Measurements from ENCODE around the gene CRYGS. TPM values are rescaled to one million over a fixed set of nuclear protein-coding genes. Genes with fewer than 3 reads are reported as not detected.

The CRYGS gene
- total and polyA plus RNA-seq, 4 donors, result 1.2 to 5.8 (median 2.8) TPM

GRCh38 chr3:186582541-186582940 is 38.4 kb upstream of the CRYGS start:
- peaks cover 7 to 52% (median 29%) of the 10 kb centered on the region in 4 donors for H3K36me3 ChIP-seq (ENCODE audit: control insufficient read depth in 4 of 4, insufficient read depth in 4 of 4, low read length in 4 of 4)
- no peaks in the 10 kb centered on the region for H3K9me3 ChIP-seq (ENCODE audit: control insufficient read depth in 4 of 4, insufficient read depth in 3 of 4, low read length in 3 of 4)
- ATAC-seq (ENCODE audit: insufficient read depth, low FRiP score) (no peak), DNase-seq (no peak)
- WGBS, 2 donors, result 98% methylated on average over 6 of the region's 6 CpGs
- H3K27me3 ChIP-seq (ENCODE audit: control insufficient read depth in 3 of 3, insufficient read depth in 3 of 3, low read length in 2 of 3), result no peaks in the 10 kb centered on the region
- no peak overlapping the region for H3K27ac ChIP-seq (ENCODE audit: low read depth in 1 of 2, low read length in 1 of 2)
- TF ChIP-seq, protein P1, sequence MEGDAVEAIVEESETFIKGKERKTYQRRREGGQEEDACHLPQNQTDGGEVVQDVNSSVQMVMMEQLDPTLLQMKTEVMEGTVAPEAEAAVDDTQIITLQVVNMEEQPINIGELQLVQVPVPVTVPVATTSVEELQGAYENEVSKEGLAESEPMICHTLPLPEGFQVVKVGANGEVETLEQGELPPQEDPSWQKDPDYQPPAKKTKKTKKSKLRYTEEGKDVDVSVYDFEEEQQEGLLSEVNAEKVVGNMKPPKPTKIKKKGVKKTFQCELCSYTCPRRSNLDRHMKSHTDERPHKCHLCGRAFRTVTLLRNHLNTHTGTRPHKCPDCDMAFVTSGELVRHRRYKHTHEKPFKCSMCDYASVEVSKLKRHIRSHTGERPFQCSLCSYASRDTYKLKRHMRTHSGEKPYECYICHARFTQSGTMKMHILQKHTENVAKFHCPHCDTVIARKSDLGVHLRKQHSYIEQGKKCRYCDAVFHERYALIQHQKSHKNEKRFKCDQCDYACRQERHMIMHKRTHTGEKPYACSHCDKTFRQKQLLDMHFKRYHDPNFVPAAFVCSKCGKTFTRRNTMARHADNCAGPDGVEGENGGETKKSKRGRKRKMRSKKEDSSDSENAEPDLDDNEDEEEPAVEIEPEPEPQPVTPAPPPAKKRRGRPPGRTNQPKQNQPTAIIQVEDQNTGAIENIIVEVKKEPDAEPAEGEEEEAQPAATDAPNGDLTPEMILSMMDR (IDR thresholded peaks at IDR 0.05; ENCODE audit: control extremely low read depth, extremely low read depth), result no peak
- H3K4me1 ChIP-seq (ENCODE audit: control insufficient read depth in 5 of 5, insufficient read depth in 5 of 5, low read length in 5 of 5), result no peaks in the 10 kb centered on the region
- no peak overlapping the region for H3K9ac ChIP-seq (ENCODE audit: insufficient read depth in 1 of 2, low read length in 2 of 2)
- no peak overlapping the region for H3K4me3 ChIP-seq

DNA sequence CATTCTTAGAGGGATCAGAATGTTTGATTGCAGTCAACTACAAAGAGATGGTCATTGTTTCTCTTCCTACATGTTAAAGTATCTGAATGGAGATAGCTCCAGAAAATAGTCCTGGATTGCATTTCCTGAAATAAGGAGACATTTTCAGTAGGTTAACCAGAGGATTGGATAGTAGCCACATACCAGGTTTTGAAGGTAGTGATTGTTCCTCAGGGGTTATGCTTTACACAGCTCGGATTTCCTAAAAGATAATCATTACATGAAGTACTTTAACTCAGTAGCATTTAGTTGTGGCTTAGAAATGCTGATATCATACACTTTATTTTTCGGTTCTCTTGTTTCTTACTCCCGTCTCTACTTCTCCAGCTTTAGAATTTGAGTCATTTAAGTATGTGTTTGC is 36.6 kb upstream of the CRYGS start:
- DNase-seq, result no peak
- H3K4me1 ChIP-seq (ENCODE audit: control insufficient read depth in 5 of 5, insufficient read depth in 5 of 5, low read length in 5 of 5), result no peaks in the 10 kb centered on the region
- no peaks in the 10 kb centered on the region for H3K27me3 ChIP-seq (ENCODE audit: control insufficient read depth in 3 of 3, insufficient read depth in 3 of 3, low read length in 2 of 3)
- H3K36me3 ChIP-seq (ENCODE audit: control insufficient read depth in 4 of 4, insufficient read depth in 4 of 4, low read length in 4 of 4), result peaks cover 17 to 59% (median 34%) of the 10 kb centered on the region in 4 donors
- H3K9me3 ChIP-seq (ENCODE audit: control insufficient read depth in 4 of 4, insufficient read depth in 3 of 4, low read length in 3 of 4), result no peaks in the 10 kb centered on the region
- H3K4me3 ChIP-seq, result no peak overlapping the region
- H3K9ac ChIP-seq (ENCODE audit: insufficient read depth in 1 of 2, low read length in 2 of 2), result no peak overlapping the region
- WGBS, 2 donors, result 96 to 97% methylated on average over 3 of the region's 3 CpGs
- ATAC-seq (ENCODE audit: insufficient read depth, low FRiP score), result no peak
- H3K27ac ChIP-seq (ENCODE audit: low read depth in 1 of 2, low read length in 1 of 2), result no peak overlapping the region
- TF ChIP-seq, protein P1 (IDR thresholded peaks at IDR 0.05; ENCODE audit: control extremely low read depth, extremely low read depth), result no peak

- ATAC-seq (ENCODE audit: insufficient read depth, low FRiP score), result no peak
- H3K36me3 ChIP-seq (ENCODE audit: control insufficient read depth in 4 of 4, insufficient read depth in 4 of 4, low read length in 4 of 4), result peaks cover 11 to 39% (median 29%) of the 10 kb centered on the region in 4 donors
- no peaks in the 10 kb centered on the region for H3K27me3 ChIP-seq (ENCODE audit: control insufficient read depth in 3 of 3, insufficient read depth in 3 of 3, low read length in 2 of 3)
- no peak overlapping the region for H3K4me3 ChIP-seq
- WGBS, 2 donors, result 67 to 77% methylated on average over 2 of the region's 2 CpGs
- DNase-seq, result no peak
- no peak overlapping the region for H3K27ac ChIP-seq (ENCODE audit: low read depth in 1 of 2, low read length in 1 of 2)
- H3K4me1 ChIP-seq (ENCODE audit: control insufficient read depth in 5 of 5, insufficient read depth in 5 of 5, low read length in 5 of 5), result no peaks in the 10 kb centered on the region
- H3K9ac ChIP-seq (ENCODE audit: insufficient read depth in 1 of 2, low read length in 2 of 2), result no peak overlapping the region
- no peaks in the 10 kb centered on the region for H3K9me3 ChIP-seq (ENCODE audit: control insufficient read depth in 4 of 4, insufficient read depth in 3 of 4, low read length in 3 of 4)
- TF ChIP-seq, protein P1 (IDR thresholded peaks at IDR 0.05; ENCODE audit: control extremely low read depth, extremely low read depth), result no peak
These were observed 33.3 kb upstream of the CRYGS start for GRCh38 chr3:186577521-186577920.

GRCh38 chr3:186571644-186572013 is 27.4 kb upstream of the CRYGS start:
- ATAC-seq (ENCODE audit: insufficient read depth, low FRiP score) (no peak), DNase-seq (no peak)
- Histone ChIP-seq H3K4me1 (ENCODE audit: control insufficient read depth in 5 of 5, insufficient read depth in 5 of 5, low read length in 5 of 5) (peaks cover 4 to 21% (median 10%) of the 10 kb centered on the region in 5 donors), H3K9me3 (ENCODE audit: control insufficient read depth in 4 of 4, insufficient read depth in 3 of 4, low read length in 3 of 4) (no peaks in the 10 kb centered on the region), H3K36me3 (ENCODE audit: control insufficient read depth in 4 of 4, insufficient read depth in 4 of 4, low read length in 4 of 4) (peaks cover 7 to 19% (median 17%) of the 10 kb centered on the region in 4 donors), H3K9ac (ENCODE audit: insufficient read depth in 1 of 2, low read length in 2 of 2) (peak overlapping the region in 1 of 2 donors; percentile 95), H3K27ac (ENCODE audit: low read depth in 1 of 2, low read length in 1 of 2) (no peak overlapping the region), H3K4me3 (no peak overlapping the region), H3K27me3 (ENCODE audit: control insufficient read depth in 3 of 3, insufficient read depth in 3 of 3, low read length in 2 of 3) (no peaks in the 10 kb centered on the region)
- TF ChIP-seq, protein P1 (IDR thresholded peaks at IDR 0.05; ENCODE audit: control extremely low read depth, extremely low read depth), result no peak
- 30 to 51% methylated on average over 2 of the region's 2 CpGs for WGBS, 2 donors

All from lung (tissue), 12 donors.